Measurements from ENCODE around the gene ZBTB5. TPM values are rescaled to one million over a fixed set of nuclear protein-coding genes. Genes with fewer than 3 reads are reported as not detected.
A peak's percentile ranks its signal among the peaks of the same experiment; 100 is the strongest.

Gene ZBTB5
- total RNA-seq (2021): 9.1 and 9.9 TPM in 2 replicates
- long read RNA-seq, partial matches to known transcripts: 0 of 10 reads
- long read RNA-seq, other reads (novel, unspliced or antisense): 10 of 10 reads

- Histone ChIP-seq H2BK12ac (ENCODE audit: insufficient read length, low read depth, low read length) (peak within 1 kb of the TSS; percentile 84), H2BK120ac (ENCODE audit: low read depth, low read length, poor library complexity, severe bottlenecking) (peak within 1 kb of the TSS; percentile 99), H3K23ac (ENCODE audit: insufficient read length, low read depth, low read length) (no peak within 1 kb of the TSS), H3K79me1 (ENCODE audit: insufficient read depth, low read depth, low read length, poor library complexity, severe bottlenecking) (peaks cover 5% of the 10 kb centered on the region), H3K4me2 (ENCODE audit: insufficient read depth, insufficient read length, low read length) (peak within 1 kb of the TSS; percentile 96), H3K27me3 (ENCODE audit: insufficient read depth, low read length) (no peaks in the 10 kb centered on the region), H2AFZ (ENCODE audit: low read length) (no peak within 1 kb of the TSS), H3K56ac (ENCODE audit: insufficient read length, low read depth, low read length) (peak within 1 kb of the TSS; percentile 7), H3K14ac (ENCODE audit: insufficient read depth, low read length) (peak within 1 kb of the TSS; percentile 99), H3K9me3 (ENCODE audit: control insufficient read depth, low read depth, low read length) (no peaks in the 10 kb centered on the region), H4K91ac (ENCODE audit: insufficient read length, low read depth, low read length) (peak within 1 kb of the TSS; percentile 95), H3K23me2 (ENCODE audit: insufficient read length, low read depth, low read length, poor library complexity, severe bottlenecking) (peaks cover 17% of the 10 kb centered on the region), H3K9ac (ENCODE audit: extremely low read depth, insufficient read length, low read length) (peak within 1 kb of the TSS; percentile 97), H4K5ac (ENCODE audit: insufficient read length, low read depth, low read length) (peak within 1 kb of the TSS; percentile 69), H2BK20ac (ENCODE audit: low read depth, low read length, poor library complexity, severe bottlenecking) (peak within 1 kb of the TSS; percentile 97), H2AK5ac (ENCODE audit: insufficient read length, low read length) (no peak within 1 kb of the TSS), H3K4me1 (ENCODE audit: insufficient read depth, low read length) (peaks cover 2% of the 10 kb centered on the region; the same call in 1 of the 2 replicates), H3K79me2 (ENCODE audit: insufficient read depth, low read length) (peaks cover 24% of the 10 kb centered on the region; the same call in 1 of the 2 replicates), H4K8ac (replicated peaks; ENCODE audit: insufficient read length, low read depth, low read length) (no peak within 1 kb of the TSS), H2BK15ac (ENCODE audit: low read depth, low read length) (no peak within 1 kb of the TSS), H3T11ph (ENCODE audit: low read length) (peak within 1 kb of the TSS; percentile 48), H3K4ac (ENCODE audit: low read depth, low read length) (peak within 1 kb of the TSS; percentile 100; the same call in 1 of the 2 replicates), H2BK5ac (ENCODE audit: insufficient read length, low read length) (peak within 1 kb of the TSS; percentile 4), H3K27ac (ENCODE audit: insufficient read length, low read depth, low read length) (peak within 1 kb of the TSS; percentile 44), H3K18ac (ENCODE audit: insufficient read length, low read depth, low read length) (peak within 1 kb of the TSS; percentile 96), H4K20me1 (ENCODE audit: control insufficient read depth, insufficient read depth, insufficient read length) (no peaks in the 10 kb centered on the region)
- no peaks in the 10 kb centered on the region; a peak in 1 of 5 replicates for H3K9me3 Mint-ChIP-seq
- DNase-seq: peak; percentile 99
- H3K27me3 Mint-ChIP-seq (ENCODE audit: low read depth): no peaks in the 10 kb centered on the region
- H3K4me3 Mint-ChIP-seq: peak within 1 kb of the TSS; percentile 95 to 99
- H3K4me1 Mint-ChIP-seq: peaks cover 24 to 28% of the 10 kb centered on the region in 2 experiments
- no CpG with 5 or more reads among the region's 52 CpGs for WGBS (ENCODE audit: extremely low coverage, insufficient read length, low lambda C conversion rate)
- peaks cover 12 to 24% (median 13%) of the 10 kb centered on the region in 3 experiments; a peak in 5 of 7 replicates for H3K36me3 Mint-ChIP-seq (ENCODE audit: insufficient read depth in 1 of 3, low read depth in 3 of 3)
- TF ChIP-seq, protein P1, sequence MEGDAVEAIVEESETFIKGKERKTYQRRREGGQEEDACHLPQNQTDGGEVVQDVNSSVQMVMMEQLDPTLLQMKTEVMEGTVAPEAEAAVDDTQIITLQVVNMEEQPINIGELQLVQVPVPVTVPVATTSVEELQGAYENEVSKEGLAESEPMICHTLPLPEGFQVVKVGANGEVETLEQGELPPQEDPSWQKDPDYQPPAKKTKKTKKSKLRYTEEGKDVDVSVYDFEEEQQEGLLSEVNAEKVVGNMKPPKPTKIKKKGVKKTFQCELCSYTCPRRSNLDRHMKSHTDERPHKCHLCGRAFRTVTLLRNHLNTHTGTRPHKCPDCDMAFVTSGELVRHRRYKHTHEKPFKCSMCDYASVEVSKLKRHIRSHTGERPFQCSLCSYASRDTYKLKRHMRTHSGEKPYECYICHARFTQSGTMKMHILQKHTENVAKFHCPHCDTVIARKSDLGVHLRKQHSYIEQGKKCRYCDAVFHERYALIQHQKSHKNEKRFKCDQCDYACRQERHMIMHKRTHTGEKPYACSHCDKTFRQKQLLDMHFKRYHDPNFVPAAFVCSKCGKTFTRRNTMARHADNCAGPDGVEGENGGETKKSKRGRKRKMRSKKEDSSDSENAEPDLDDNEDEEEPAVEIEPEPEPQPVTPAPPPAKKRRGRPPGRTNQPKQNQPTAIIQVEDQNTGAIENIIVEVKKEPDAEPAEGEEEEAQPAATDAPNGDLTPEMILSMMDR (conservative IDR thresholded peaks at IDR 0.05): no peak
- peak within 1 kb of the TSS; percentile 100 for H3K27ac Mint-ChIP-seq
Measured at GRCh38 chr9:37465249-37466036, at the start of gene ZBTB5. Gene ZBTB5 (minus strand): TSS chr9:37465450. CDS start chr9:37442551, 22,899 bp downstream.

Data from H9 (cell line).